HepG2 (cell line): ENCODE data around the gene LHFPL2. TPM values are rescaled to one million over a fixed set of nuclear protein-coding genes. Genes with fewer than 3 reads are reported as not detected.

Experiments
- ATAC-seq: fragments of 200-7000 bp; cut with Tn5 transposase; 3 replicates; pipeline ENCODE4 v1.9.1; 2020; ENCODE audit warnings: mild to moderate bottlenecking, moderate library complexity
- BruUV-seq: library from RNA; stranded (reverse); fragments of 400-500 nt; replicated peaks from 2 replicates; lab custom pipeline; 2021; lab: Mats Ljungman, UMichigan
- CTCF ChIA-PET: fragments of 300-600 bp; formaldehyde crosslinking; extraction: SDS; loops from one replicate; lab custom pipeline; 2021; ENCODE audit warnings: low total read pairs, inconsistent platforms, low intra/inter-chr PET ratio; lab: Yijun Ruan, JAX
- POLR2A ChIA-PET: fragments of 350-600 bp; sonication (Branson Sonifier 250); formaldehyde crosslinking; loops from one replicate; lab custom pipeline; 2020; ENCODE audit warnings: antibody characterized with exemption, inconsistent platforms; lab: Yijun Ruan, JAX
- DNase-seq: peaks from one replicate; pipeline ENCODE4 v3.0.0-alpha.2; 2015; ENCODE audit warnings: low spot score
- FAIRE-seq: peaks from 3 replicates; lab custom pipeline; 2011; peaks lifted over from hg19 to GRCh38; lab: Jason Lieb, UNC
- H2AFZ ChIP-seq: one replicate; pipeline ENCODE4 v1.6.1; 2011; ENCODE audit warnings: low read length, inconsistent platforms
- H3K27ac ChIP-seq: fragments of 300-600 bp; 3 replicates; pipeline ENCODE4 v1.8.0; 2011; ENCODE audit warnings: mixed run types, mild to moderate bottlenecking, mixed read lengths, low read length, inconsistent platforms; ENCODE audit not compliant: insufficient read depth; ENCODE audit errors: extremely low read length
- H3K27me3 ChIP-seq, 2 experiments: fragments of 200-600 bp in 1 of 2; 2 replicates in 1 of 2; 3 replicates in 1 of 2; pipeline versions ENCODE4 v1.6.0 to v1.8.0; 2011; ENCODE audit warnings: low read length in 2 of 2, mild to moderate bottlenecking in 2 of 2, moderate library complexity in 2 of 2, inconsistent platforms in 1 of 2; ENCODE audit not compliant: insufficient read depth in 2 of 2, control insufficient read depth in 1 of 2
- H3K36me3 ChIP-seq, 2 experiments: fragments of 200-600 bp in 1 of 2; replicated peaks in 1 of 2; 2 replicates in 1 of 2; 3 replicates in 1 of 2; pipeline versions ENCODE4 v1.5.1 to v1.8.0; 2011; ENCODE audit warnings: low read length in 2 of 2, inconsistent platforms in 1 of 2; ENCODE audit not compliant: insufficient read depth in 2 of 2, control insufficient read depth in 1 of 2
- H3K4me1 ChIP-seq: 2 replicates; pipeline ENCODE4 v1.5.1; 2012; ENCODE audit warnings: low read length, inconsistent platforms; ENCODE audit not compliant: insufficient read depth
- H3K4me2 ChIP-seq: 2 replicates; pipeline ENCODE4 v1.6.0; 2011; ENCODE audit warnings: low read depth, low read length, inconsistent platforms
- H3K4me3 ChIP-seq, 3 experiments: fragments of 200-600 bp in 1 of 3; sonication (generic), shearing (Covaris generic) in 1 of 3; replicated peaks in 1 of 3; 2 replicates each; pipeline ENCODE4 v1.5.1; 2011 to 2016; ENCODE audit warnings: low read length in 3 of 3, inconsistent platforms in 2 of 3, low read depth in 2 of 3, mild to moderate bottlenecking in 2 of 3, control low read depth in 1 of 3, mixed read lengths in 1 of 3; ENCODE audit not compliant: insufficient read depth in 1 of 3
- H3K79me2 ChIP-seq: one replicate; pipeline ENCODE4 v1.6.1; 2011; ENCODE audit warnings: low read length, inconsistent platforms; ENCODE audit not compliant: insufficient read depth
- H3K9ac ChIP-seq: 2 replicates; pipeline ENCODE4 v1.6.0; 2011; ENCODE audit warnings: mild to moderate bottlenecking, low read depth, low read length, inconsistent platforms; ENCODE audit not compliant: insufficient read depth
- H3K9me3 ChIP-seq: 2 replicates; pipeline ENCODE4 v1.5.1; 2012; ENCODE audit warnings: mild to moderate bottlenecking, low read length
- H4K20me1 ChIP-seq: 2 replicates; pipeline ENCODE4 v1.6.0; 2011; ENCODE audit warnings: inconsistent platforms, mild to moderate bottlenecking, low read length, moderate library complexity; ENCODE audit not compliant: insufficient read depth
- AKNA ChIP-seq: sonication (generic); formaldehyde crosslinking; IDR thresholded peaks from 2 replicates; pipeline ENCODE4 v1.4.0; 2020; ENCODE audit warnings: missing genetic modification reagents, borderline replicate concordance
- ARNTL ChIP-seq: sonication (generic); formaldehyde crosslinking; IDR thresholded peaks from 2 replicates; pipeline ENCODE4 v1.4.0; 2020; ENCODE audit warnings: mild to moderate bottlenecking, missing genetic modification reagents
- HINFP ChIP-seq: sonication (generic); formaldehyde crosslinking; IDR thresholded peaks from 2 replicates; pipeline ENCODE4 v1.4.0; 2020; ENCODE audit warnings: low read depth, mild to moderate bottlenecking, missing genetic modification reagents
- MIER3 ChIP-seq: IDR thresholded peaks from 2 replicates; pipeline ENCODE4 v1.6.1; 2016; ENCODE audit warnings: missing compliant biosample characterization, borderline replicate concordance
- MXD1 ChIP-seq: sonication (generic); formaldehyde crosslinking; IDR thresholded peaks from 2 replicates; pipeline ENCODE4 v1.4.0; 2020; ENCODE audit warnings: mild to moderate bottlenecking, missing genetic modification reagents
- NR0B2 ChIP-seq: sonication (generic); formaldehyde crosslinking; IDR thresholded peaks from 2 replicates; pipeline ENCODE4 v1.4.0; 2020; ENCODE audit warnings: mild to moderate bottlenecking, missing genetic modification reagents
- PITX1 ChIP-seq: sonication (generic); formaldehyde crosslinking; IDR thresholded peaks from 2 replicates; pipeline ENCODE4 v1.5.1; 2020; ENCODE audit warnings: mild to moderate bottlenecking, missing genetic modification reagents
- PPARG ChIP-seq: conservative IDR thresholded peaks from 2 replicates; pipeline ENCODE4 v1.6.1; 2016; ENCODE audit warnings: missing biosample characterization, missing genetic modification reagents
- ZFP1 ChIP-seq: IDR thresholded peaks from 2 replicates; pipeline ENCODE4 v1.6.1; 2016
- ZNF292 ChIP-seq: sonication (generic); formaldehyde crosslinking; IDR thresholded peaks from 2 replicates; pipeline ENCODE4 v1.8.1; 2022; ENCODE audit warnings: mild to moderate bottlenecking, low read depth, missing genetic modification reagents, borderline replicate concordance
- ZNF34 ChIP-seq: sonication (generic); formaldehyde crosslinking; IDR thresholded peaks from 2 replicates; pipeline ENCODE4 v1.4.0; 2020; ENCODE audit warnings: mild to moderate bottlenecking, missing genetic modification reagents, borderline replicate concordance
- ZNF383 ChIP-seq: sonication (generic); formaldehyde crosslinking; IDR thresholded peaks from 2 replicates; pipeline ENCODE4 v1.4.0; 2020; ENCODE audit warnings: missing genetic modification reagents, mild to moderate bottlenecking, borderline replicate concordance
- ZNF563 ChIP-seq: sonication (generic); formaldehyde crosslinking; IDR thresholded peaks from 2 replicates; pipeline ENCODE4 v1.8.0; 2022; ENCODE audit warnings: mild to moderate bottlenecking, moderate library complexity, missing genetic modification reagents
- ZNF691 ChIP-seq: sonication (generic); formaldehyde crosslinking; IDR thresholded peaks from 2 replicates; pipeline ENCODE4 v1.4.0; 2020; ENCODE audit warnings: missing genetic modification reagents, low read depth, mild to moderate bottlenecking, borderline replicate concordance
- ZNF782 ChIP-seq: sonication (generic); formaldehyde crosslinking; IDR thresholded peaks from 2 replicates; pipeline ENCODE4 v1.4.0; 2020; ENCODE audit warnings: missing genetic modification reagents, mild to moderate bottlenecking, borderline replicate concordance
- in situ Hi-C: cut with HindIII; loops from 2 replicates; pipeline ENCODE4 v1.10.0; 2017; ENCODE audit warnings: low pct_unique_long_range_greater_than_20kb; ENCODE audit not compliant: extremely low pct_ligation_motif_present
- intact Hi-C: fragments of 100-400 bp; cut with micrococcal nuclease; formaldehyde crosslinking; loops from one replicate; pipeline ENCODE4 v1.10.0; 2022; ENCODE audit not compliant: unreplicated experiment
- polyA plus RNA-seq, 8 experiments: library from polyadenylated mRNA; depleted of rRNA in 3 of 8; stranded (reverse) in 7 of 8; unstranded in 1 of 8; fragments of >200 nt; fragmentation: Illumina TruSeq in 4 of 8; extraction: Trizol in 4 of 8; gene quantifications; 2 replicates each; pipeline versions ENCODE4 v1.2.1 to v1.2.3, GENCODE V29; 2011 to 2016; ENCODE audit warnings: low read depth in 4 of 8, missing spikeins in 1 of 8, mixed read lengths in 1 of 8; ENCODE audit not compliant: insufficient read depth in 1 of 8
- total RNA-seq, 5 experiments: library from RNA; depleted of rRNA; stranded (reverse); fragments of >200 nt; fragmentation: Illumina TruSeq; extraction: Trizol; gene quantifications; 2 replicates each; pipeline ENCODE4 v1.2.3, GENCODE V29; 2016; ENCODE audit warnings: low read depth in 1 of 5

LHFPL2 gene
- total and polyA plus RNA-seq, 2 of the 13 experiments (the other 11 are each of a cell fraction or from before 2014, with no cell fraction given): 6.0 to 20.0 TPM

- no peak for TF ChIP-seq ZNF292 (CRISPR knock-in tag)
- no peak for TF ChIP-seq ZNF563 (CRISPR knock-in tag)
- no peak for TF ChIP-seq NR0B2 (CRISPR knock-in tag)
These were observed 8.6 kb upstream of the LHFPL2 start (continued) for GRCh38 chr5:78657201-78657600.

- DNase-seq (no peak), FAIRE-seq (no peak), ATAC-seq (no peak)
- Histone ChIP-seq H3K27ac (no peak overlapping the region), H2AFZ (no peak overlapping the region), H4K20me1 (no peaks in the 10 kb centered on the region), H3K9ac (no peak overlapping the region), H3K4me2 (no peak overlapping the region), H3K27me3 (no peaks in the 10 kb centered on the region), H3K79me2 (no peaks in the 10 kb centered on the region), H3K4me3 (no peak overlapping the region), H3K4me1 (peaks cover 22% of the 10 kb centered on the region), H3K36me3 (no peaks in the 10 kb centered on the region), H3K9me3 (no peaks in the 10 kb centered on the region)
- intact Hi-C loops: no loop called here
- BruUV-seq: no TSS peak
- POLR2A ChIA-PET: no interaction called here
- CTCF ChIA-PET: no interaction called here
- in situ Hi-C loops: no loop called here
- no peak for TF ChIP-seq ZFP1
- no peak for TF ChIP-seq ZNF691 (CRISPR knock-in tag)
- TF ChIP-seq HINFP (CRISPR knock-in tag): no peak
- TF ChIP-seq PITX1: no peak
- TF ChIP-seq ZNF782 (CRISPR knock-in tag): no peak
- TF ChIP-seq AKNA (CRISPR knock-in tag): no peak
- TF ChIP-seq PPARG (CRISPR knock-in tag): no peak
- TF ChIP-seq ZNF34: no peak
- no peak for TF ChIP-seq ZNF383 (CRISPR knock-in tag)
- no peak for TF ChIP-seq MXD1
- TF ChIP-seq ARNTL (CRISPR knock-in tag): no peak
- TF ChIP-seq MIER3 (CRISPR knock-in tag): no peak
These were observed 7.2 kb upstream of the LHFPL2 start for GRCh38 chr5:78655746-78656290.
